HCT116 (cell line): ENCODE data around the gene OR6C2. TPM values are rescaled to one million over a fixed set of nuclear protein-coding genes. Genes with fewer than 3 reads are reported as not detected.

Experiments used
- ATAC-seq: fragments of 200-7000 bp; cut with Tn5 transposase; 2 replicates; pipeline ENCODE4 v1.9.1; 2020; ENCODE audit warnings: mild to moderate bottlenecking, moderate library complexity
- BruUV-seq: library from RNA; stranded (reverse); fragments of 400-500 nt; replicated peaks from 2 replicates; lab custom pipeline; 2021; lab: Mats Ljungman, UMichigan
- CTCF ChIA-PET: fragments of 300-600 bp; sonication (Branson Sonifier 250); formaldehyde crosslinking; loops from one replicate; lab custom pipeline; 2021; ENCODE audit warnings: antibody characterized with exemption; lab: Charles Lee
- POLR2A ChIA-PET: fragments of 300-600, 350-600 bp; sonication (Branson Sonifier 250); formaldehyde crosslinking; loops from one replicate; lab custom pipeline; 2021; ENCODE audit warnings: antibody characterized with exemption; lab: Charles Lee
- RAD21 ChIA-PET, 2 experiments: fragments of 300-600 bp; sonication (Branson Sonifier 250); formaldehyde crosslinking; loops; one replicate each; lab custom pipeline; 2023; ENCODE audit warnings: low total read pairs in 2 of 2; ENCODE audit not compliant: uncharacterized antibody in 2 of 2, unreplicated experiment in 2 of 2, low non-redundant PET in 1 of 2; lab: Charles Lee
- DNase-seq: peaks from one replicate; pipeline ENCODE4 v3.0.0-alpha.2; 2010; ENCODE audit warnings: low read depth, low spot score
- H2AFZ ChIP-seq: fragments of 200-600 bp; shearing (Covaris generic), sonication (generic); 2 replicates; pipeline ENCODE4 v1.6.1; 2017; ENCODE audit warnings: low read depth, mixed run types, mixed read lengths, antibody characterized with exemption, low read length; ENCODE audit not compliant: poor library complexity, severe bottlenecking
- H3K27ac ChIP-seq: 2 replicates; pipeline ENCODE4 v1.5.1; 2012; ENCODE audit warnings: low read depth, low read length
- H3K27me3 ChIP-seq: fragments of 200-600 bp; sonication (generic); 2 replicates; pipeline ENCODE4 v1.6.1; 2016; ENCODE audit warnings: mixed run types, low read length, mixed read lengths; ENCODE audit not compliant: insufficient read depth
- H3K36me3 ChIP-seq, 2 experiments: fragments of 200-500 bp in 1 of 2; fragments of 200-600 bp in 1 of 2; sonication (Bioruptor generic) in 1 of 2; sonication (generic) in 1 of 2; 2 replicates each; pipeline versions ENCODE4 v1.5.1 to v1.6.1; 2014 to 2016; ENCODE audit warnings: low read length in 2 of 2, inconsistent platforms in 1 of 2, mixed read lengths in 1 of 2, mixed run types in 1 of 2; ENCODE audit not compliant: insufficient read depth in 2 of 2, control insufficient read depth in 1 of 2
- H3K4me1 ChIP-seq, 2 experiments: fragments of 200-600 bp in 1 of 2; sonication (generic) in 1 of 2; 2 replicates each; pipeline versions ENCODE4 v1.5.1 to v1.6.1; 2012 to 2017; ENCODE audit warnings: low read length in 2 of 2, inconsistent platforms in 1 of 2, mild to moderate bottlenecking in 1 of 2, mixed read lengths in 1 of 2, mixed run types in 1 of 2, moderate library complexity in 1 of 2; ENCODE audit not compliant: insufficient read depth in 2 of 2, control insufficient read depth in 1 of 2
- H3K4me2 ChIP-seq: fragments of 200-600 bp; sonication (generic); 2 replicates; pipeline ENCODE4 v1.6.1; 2017; ENCODE audit warnings: mixed run types, low read length, mixed read lengths
- H3K4me3 ChIP-seq, 2 experiments: fragments of 200-600 bp in 1 of 2; sonication (generic) in 1 of 2; replicated peaks in 1 of 2; 2 replicates each; pipeline ENCODE4 v1.5.1; 2011 to 2016; ENCODE audit warnings: low read length in 2 of 2, control low read depth in 1 of 2, low read depth in 1 of 2, mild to moderate bottlenecking in 1 of 2, mixed read lengths in 1 of 2, mixed run types in 1 of 2
- H3K79me2 ChIP-seq: fragments of 200-600 bp; sonication (generic); 2 replicates; pipeline ENCODE4 v1.6.1; 2017; ENCODE audit warnings: mild to moderate bottlenecking, mixed run types, low read length, moderate library complexity, mixed read lengths; ENCODE audit not compliant: insufficient read depth
- H3K9ac ChIP-seq: fragments of 200-600 bp; sonication (generic); 2 replicates; pipeline ENCODE4 v1.6.1; 2016; ENCODE audit warnings: low read length, mixed read lengths
- H3K9me2 ChIP-seq: fragments of 200-600 bp; sonication (generic), shearing (Covaris generic); 2 replicates; pipeline ENCODE4 v1.6.1; 2017; ENCODE audit warnings: mixed run types, mild to moderate bottlenecking, moderate library complexity; ENCODE audit not compliant: insufficient read depth
- H3K9me3 ChIP-seq, 2 experiments: fragments of 200-500 bp in 1 of 2; fragments of 200-600 bp in 1 of 2; sonication (Bioruptor generic) in 1 of 2; sonication (generic) in 1 of 2; 2 replicates each; pipeline ENCODE4 v1.6.1; 2014 to 2017; ENCODE audit warnings: low read length in 2 of 2, mixed read lengths in 2 of 2, inconsistent platforms in 1 of 2, low read depth in 1 of 2, mild to moderate bottlenecking in 1 of 2, mixed run types in 1 of 2, moderate library complexity in 1 of 2; ENCODE audit not compliant: control insufficient read depth in 1 of 2, insufficient read depth in 1 of 2
- H4K20me1 ChIP-seq: fragments of 200-600 bp; sonication (generic), shearing (Covaris generic); 2 replicates; pipeline ENCODE4 v1.6.1; 2017; ENCODE audit warnings: mixed run types, mild to moderate bottlenecking, moderate library complexity; ENCODE audit not compliant: insufficient read depth
- EZH2phosphoT487 ChIP-seq: fragments of 200-600 bp; IDR thresholded peaks from 2 replicates; pipeline ENCODE4 v1.6.1; 2018; ENCODE audit warnings: antibody characterized with exemption, borderline replicate concordance
- POLR2AphosphoS5 ChIP-seq: IDR thresholded peaks from 2 replicates; pipeline ENCODE4 v1.6.1; 2011; ENCODE audit warnings: mild to moderate bottlenecking, low read depth, low read length, moderate library complexity
- REST ChIP-seq: IDR thresholded peaks from 2 replicates; pipeline ENCODE4 v1.6.1; 2012; ENCODE audit warnings: low read depth
- SP1 ChIP-seq: IDR thresholded peaks from 2 replicates; pipeline ENCODE4 v1.6.1; 2012; ENCODE audit warnings: low read depth
- ZNF274 ChIP-seq: fragments of 200-500 bp; sonication (Bioruptor generic); IDR thresholded peaks from 2 replicates; pipeline ENCODE4 v1.6.1; 2014; ENCODE audit warnings: mild to moderate bottlenecking, low read depth, low read length, inconsistent platforms
- intact Hi-C: fragments of 100-400 bp; cut with micrococcal nuclease; formaldehyde crosslinking; loops from 2 replicates; pipeline ENCODE4 v1.10.0; 2022
- total RNA-seq: library from RNA; stranded (reverse); gene quantifications from one replicate; pipeline ENCODE4 v1.2.1, GENCODE V29; 2021; ENCODE audit not compliant: unreplicated experiment

OR6C2 gene
- total RNA-seq, 1 experiment from 2014 or later: not detected

GRCh38 chr12:55469291-55469690, 25.4 kb downstream of the OR6C2 start:
- no peaks in the 10 kb centered on the region for H3K9me3 ChIP-seq
- no peak for ATAC-seq

More at GRCh38 chr12:55469291-55469690, 25.4 kb downstream of the OR6C2 start:
- Histone ChIP-seq H3K4me2 (no peak overlapping the region), H3K79me2 (no peaks in the 10 kb centered on the region), H3K27ac (no peak overlapping the region), H4K20me1 (no peaks in the 10 kb centered on the region), H2AFZ (no peak overlapping the region), H3K36me3 (no peaks in the 10 kb centered on the region), H3K9me2 (no peaks in the 10 kb centered on the region)
- DNase-seq: no peak
- no peak for TF ChIP-seq POLR2AphosphoS5
- no peak for TF ChIP-seq REST
- TF ChIP-seq EZH2phosphoT487: no peak
- TF ChIP-seq SP1: no peak
- TF ChIP-seq ZNF274: no peak
- TF ChIP-seq, all 23 proteins: peak for 0
- no TSS peak for BruUV-seq
- ChIA-PET POLR2A (no interaction called here), RAD21 (no interaction called here), CTCF (no interaction called here)
- Histone ChIP-seq H3K4me3 (no peak overlapping the region), H3K4me1 (no peaks in the 10 kb centered on the region), H3K9ac (no peak overlapping the region), H3K27me3 (peaks cover 16% of the 10 kb centered on the region)
- intact Hi-C loops: no loop called here
